ENCODE measurements around the gene LRRC56. TPM values are rescaled to one million over a fixed set of nuclear protein-coding genes. Genes with fewer than 3 reads are reported as not detected.
A peak's percentile ranks its signal among the peaks of the same experiment; 100 is the strongest.

The LRRC56 gene
- total RNA-seq, 1 experiment from 2014 or later, result 3.4 TPM

DNA sequence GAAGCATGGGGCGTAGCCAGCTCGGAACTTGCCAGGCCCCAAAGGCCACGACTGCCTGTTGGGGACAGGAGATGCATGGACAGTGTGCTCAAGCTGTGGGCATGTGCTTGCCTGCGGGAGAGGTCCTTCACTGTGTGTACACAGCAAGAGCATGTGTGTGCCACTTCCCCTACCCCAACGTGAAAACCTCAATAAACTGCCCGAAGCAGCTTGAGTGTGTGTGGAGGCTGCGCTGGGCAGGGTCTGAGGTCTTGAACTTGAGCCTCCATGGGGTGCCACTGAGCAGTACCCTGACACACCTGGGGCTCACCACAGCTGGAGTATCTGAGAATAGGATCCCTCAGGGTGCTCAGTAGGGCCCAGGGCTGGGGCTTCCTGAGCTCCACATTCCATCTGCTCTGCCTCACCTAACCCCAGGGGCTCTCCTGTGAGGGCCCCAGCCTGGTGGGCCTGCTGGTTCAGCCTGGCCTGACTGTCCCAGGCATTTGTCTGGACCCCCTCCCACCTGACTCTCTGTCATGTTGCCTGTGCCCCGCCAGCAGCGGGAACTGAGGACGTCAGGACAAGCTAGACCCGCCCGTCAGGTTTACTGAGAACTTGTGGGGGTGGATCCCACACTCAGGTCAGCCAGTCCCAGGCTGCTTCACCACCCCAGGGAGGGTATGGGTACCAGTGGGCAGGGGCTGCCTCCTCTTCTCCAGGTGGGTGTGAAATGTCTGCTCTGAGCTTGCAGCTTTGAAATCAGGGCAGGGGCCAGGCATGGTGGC, 26.7 kb downstream of the LRRC56 start:
- no peak overlapping the region for H3K56ac ChIP-seq (ENCODE audit: insufficient read length, low read depth, low read length)
- H3K4me3 Mint-ChIP-seq, result peak overlapping the region in 1 of 2 experiments; percentile 46; a peak in 1 of 5 replicates
- H3K23me2 ChIP-seq (ENCODE audit: insufficient read length, low read depth, low read length, poor library complexity, severe bottlenecking), result peaks cover 10% of the 10 kb centered on the region
- no peaks in the 10 kb centered on the region for H3K9me3 Mint-ChIP-seq
- H2BK12ac ChIP-seq (ENCODE audit: insufficient read length, low read depth, low read length), result no peak overlapping the region
- no peak overlapping the region for H2AK5ac ChIP-seq (ENCODE audit: insufficient read length, low read length)
- no peak overlapping the region for H2BK5ac ChIP-seq (ENCODE audit: insufficient read length, low read length)
- H2BK20ac ChIP-seq (ENCODE audit: low read depth, low read length, poor library complexity, severe bottlenecking), result no peak overlapping the region
- H4K20me1 ChIP-seq (ENCODE audit: control insufficient read depth, insufficient read depth, insufficient read length), result no peaks in the 10 kb centered on the region
- H3K79me1 ChIP-seq (ENCODE audit: insufficient read depth, low read depth, low read length, poor library complexity, severe bottlenecking), result no peaks in the 10 kb centered on the region
- peaks cover 18 to 34% of the 10 kb centered on the region in 2 experiments for H3K4me1 Mint-ChIP-seq
- no peak overlapping the region for H4K8ac ChIP-seq (replicated peaks; ENCODE audit: insufficient read length, low read depth, low read length)
- H4K5ac ChIP-seq (ENCODE audit: insufficient read length, low read depth, low read length), result no peak overlapping the region
- peak overlapping the region in 2 of 3 experiments; percentile 18 to 55; a peak in 2 of 7 replicates for H3K27ac Mint-ChIP-seq
- no peak overlapping the region for H3K18ac ChIP-seq (ENCODE audit: insufficient read length, low read depth, low read length)
- no peak overlapping the region for H3K23ac ChIP-seq (ENCODE audit: insufficient read length, low read depth, low read length)
- H2BK15ac ChIP-seq (ENCODE audit: low read depth, low read length), result no peak overlapping the region
- no peak for DNase-seq
- H3K9ac ChIP-seq (ENCODE audit: extremely low read depth, insufficient read length, low read length), result no peak overlapping the region
- H3K9me3 ChIP-seq (ENCODE audit: control insufficient read depth, low read depth, low read length), result no peaks in the 10 kb centered on the region
- H3K14ac ChIP-seq (ENCODE audit: insufficient read depth, low read length), result no peak overlapping the region
- H3K27me3 Mint-ChIP-seq (ENCODE audit: low read depth), result peaks cover 2% of the 10 kb centered on the region
- no peak overlapping the region for H2AFZ ChIP-seq (ENCODE audit: low read length)
- H2BK120ac ChIP-seq (ENCODE audit: low read depth, low read length, poor library complexity, severe bottlenecking), result no peak overlapping the region
- no peak for TF ChIP-seq CTCF (conservative IDR thresholded peaks at IDR 0.05)
- H3K79me2 ChIP-seq (ENCODE audit: insufficient read depth, low read length), result no peaks in the 10 kb centered on the region
- H3K4me2 ChIP-seq (ENCODE audit: insufficient read depth, insufficient read length, low read length), result no peak overlapping the region
- H3K36me3 Mint-ChIP-seq (ENCODE audit: insufficient read depth in 1 of 3, low read depth in 3 of 3), result peaks cover 0 to 11% (median 4%) of the 10 kb centered on the region in 3 experiments; a peak in 4 of 7 replicates
- H4K91ac ChIP-seq (ENCODE audit: insufficient read length, low read depth, low read length), result no peak overlapping the region
- H3T11ph ChIP-seq (ENCODE audit: low read length), result no peak overlapping the region
- no peak overlapping the region for H3K4ac ChIP-seq (ENCODE audit: low read depth, low read length)
- no peak overlapping the region for H3K27ac ChIP-seq (ENCODE audit: insufficient read length, low read depth, low read length)
- no peaks in the 10 kb centered on the region for H3K27me3 ChIP-seq (ENCODE audit: insufficient read depth, low read length)
- no CpG with 5 or more reads among the region's 12 CpGs for WGBS (ENCODE audit: extremely low coverage, insufficient read length, low lambda C conversion rate)
- H3K4me1 ChIP-seq (ENCODE audit: insufficient read depth, low read length), result no peaks in the 10 kb centered on the region
